Right atrium auricular region (tissue), 2 donors: Measurements from ENCODE around the gene TMEM272. TPM values are rescaled to one million over a fixed set of nuclear protein-coding genes. Genes with fewer than 3 reads are reported as not detected.

Experiments used
- DNase-seq: peaks from one replicate; pipeline ENCODE4 v3.0.0-alpha.2; 2019; ENCODE audit warnings: low spot score
- H3K27ac ChIP-seq, 2 donors: fragments of 200-600 bp; sonication (generic); 1 replicate in 1 of 2; 2 replicates in 1 of 2; pipeline ENCODE4 v1.5.1; 2016 to 2019
- H3K27me3 ChIP-seq, 2 donors: fragments of 200-600 bp; sonication (generic); one replicate each; pipeline versions ENCODE4 v1.5.1 to v1.6.0; 2017 to 2019
- H3K36me3 ChIP-seq: fragments of 200-600 bp; sonication (generic); one replicate; pipeline ENCODE4 v1.5.1; 2016
- H3K4me1 ChIP-seq, 2 donors: fragments of 200-600 bp; sonication (generic); one replicate each; pipeline versions ENCODE4 v1.5.1 to v1.6.0; 2017 to 2019
- H3K4me3 ChIP-seq, 2 donors: fragments of 200-600 bp; sonication (generic); 1 replicate in 1 of 2; 2 replicates in 1 of 2; pipeline ENCODE4 v1.5.1; 2017 to 2019; ENCODE audit warnings: mild to moderate bottlenecking in 1 of 2, moderate library complexity in 1 of 2
- H3K9me3 ChIP-seq, 2 donors: fragments of 200-600 bp; sonication (generic); one replicate each; pipeline ENCODE4 v1.5.1; 2019
- total RNA-seq, 2 donors: library from RNA; depleted of rRNA; stranded (reverse); fragments of >200 nt; gene quantifications; one replicate each; pipeline ENCODE4 v1.1.0, GENCODE V29; 2016
- TF ChIP-seq, protein P1 (sequence below), 2 donors: fragments of 200-600 bp; sonication (generic); IDR thresholded peaks; one replicate each; pipeline ENCODE4 v1.5.1; 2019; ENCODE audit warnings: antibody characterized with exemption in 2 of 2

TMEM272 gene
- total RNA-seq, 2 donors from 2014 or later = 0.74 to 1.1 TPM

DNA sequence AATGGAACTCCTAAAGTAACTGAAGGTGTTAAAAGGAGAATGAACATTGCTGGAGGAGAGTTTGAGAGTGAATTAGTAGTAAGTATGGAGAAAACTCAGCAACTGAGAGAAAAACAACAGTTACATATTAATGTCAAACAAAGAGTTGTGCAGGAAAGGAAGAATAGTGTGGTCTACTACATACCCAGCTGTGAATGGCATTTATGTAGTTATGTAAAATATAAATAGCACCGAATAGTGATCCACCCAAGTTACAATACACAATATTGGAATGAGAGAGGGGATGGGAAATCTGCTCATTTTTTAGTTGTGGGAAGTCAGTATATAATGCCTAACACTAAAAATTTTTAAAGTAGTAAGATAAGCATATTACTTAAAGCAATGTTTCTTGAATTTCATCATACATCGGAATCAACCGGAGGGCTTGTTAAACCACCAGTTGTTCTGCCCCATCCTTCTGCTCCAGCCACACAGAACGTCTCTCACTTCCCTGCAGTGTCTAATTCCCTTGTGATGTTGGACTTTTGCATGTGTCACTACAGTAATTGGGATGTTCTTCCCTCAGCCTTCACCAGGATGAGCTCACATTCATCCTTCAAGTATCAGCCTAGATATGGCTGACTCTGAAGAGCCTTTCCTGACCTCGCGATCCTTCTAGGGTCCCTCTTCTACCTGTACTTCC, 28.3 kb upstream of the TMEM272 start:
- TF ChIP-seq, protein P1, sequence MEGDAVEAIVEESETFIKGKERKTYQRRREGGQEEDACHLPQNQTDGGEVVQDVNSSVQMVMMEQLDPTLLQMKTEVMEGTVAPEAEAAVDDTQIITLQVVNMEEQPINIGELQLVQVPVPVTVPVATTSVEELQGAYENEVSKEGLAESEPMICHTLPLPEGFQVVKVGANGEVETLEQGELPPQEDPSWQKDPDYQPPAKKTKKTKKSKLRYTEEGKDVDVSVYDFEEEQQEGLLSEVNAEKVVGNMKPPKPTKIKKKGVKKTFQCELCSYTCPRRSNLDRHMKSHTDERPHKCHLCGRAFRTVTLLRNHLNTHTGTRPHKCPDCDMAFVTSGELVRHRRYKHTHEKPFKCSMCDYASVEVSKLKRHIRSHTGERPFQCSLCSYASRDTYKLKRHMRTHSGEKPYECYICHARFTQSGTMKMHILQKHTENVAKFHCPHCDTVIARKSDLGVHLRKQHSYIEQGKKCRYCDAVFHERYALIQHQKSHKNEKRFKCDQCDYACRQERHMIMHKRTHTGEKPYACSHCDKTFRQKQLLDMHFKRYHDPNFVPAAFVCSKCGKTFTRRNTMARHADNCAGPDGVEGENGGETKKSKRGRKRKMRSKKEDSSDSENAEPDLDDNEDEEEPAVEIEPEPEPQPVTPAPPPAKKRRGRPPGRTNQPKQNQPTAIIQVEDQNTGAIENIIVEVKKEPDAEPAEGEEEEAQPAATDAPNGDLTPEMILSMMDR (IDR thresholded peaks at IDR 0.05) = no peak
- Histone ChIP-seq H3K36me3 (no peaks in the 10 kb centered on the region), H3K9me3 (no peaks in the 10 kb centered on the region), H3K4me1 (no peaks in the 10 kb centered on the region), H3K4me3 (no peak overlapping the region), H3K27me3 (no peaks in the 10 kb centered on the region), H3K27ac (no peak overlapping the region)
- DNase-seq = no peak

DNA sequence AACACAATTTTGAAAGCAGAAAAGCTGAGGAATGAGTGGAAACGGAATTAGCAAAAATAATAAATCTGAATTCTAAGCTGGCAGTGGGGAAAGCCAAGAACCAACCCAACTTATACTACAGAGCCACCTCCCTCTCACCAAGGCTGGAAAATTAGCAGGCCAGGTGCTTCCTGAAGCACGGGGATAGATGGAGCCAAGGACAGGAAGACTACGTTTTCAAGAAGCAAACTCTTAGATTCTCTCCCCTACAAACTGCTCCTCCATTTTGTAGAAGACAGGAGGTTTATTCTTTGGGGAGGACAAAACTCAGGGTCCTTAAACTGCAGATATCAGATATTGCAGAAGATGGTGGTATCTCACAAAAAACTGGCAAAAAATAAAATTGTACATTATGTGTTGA, 25.6 kb upstream of the TMEM272 start:
- Histone ChIP-seq H3K36me3 (no peaks in the 10 kb centered on the region), H3K27me3 (no peaks in the 10 kb centered on the region), H3K4me3 (no peak overlapping the region), H3K4me1 (no peaks in the 10 kb centered on the region), H3K27ac (no peak overlapping the region), H3K9me3 (no peaks in the 10 kb centered on the region)
- DNase-seq = no peak
- TF ChIP-seq, protein P1 (IDR thresholded peaks at IDR 0.05) = no peak

DNA sequence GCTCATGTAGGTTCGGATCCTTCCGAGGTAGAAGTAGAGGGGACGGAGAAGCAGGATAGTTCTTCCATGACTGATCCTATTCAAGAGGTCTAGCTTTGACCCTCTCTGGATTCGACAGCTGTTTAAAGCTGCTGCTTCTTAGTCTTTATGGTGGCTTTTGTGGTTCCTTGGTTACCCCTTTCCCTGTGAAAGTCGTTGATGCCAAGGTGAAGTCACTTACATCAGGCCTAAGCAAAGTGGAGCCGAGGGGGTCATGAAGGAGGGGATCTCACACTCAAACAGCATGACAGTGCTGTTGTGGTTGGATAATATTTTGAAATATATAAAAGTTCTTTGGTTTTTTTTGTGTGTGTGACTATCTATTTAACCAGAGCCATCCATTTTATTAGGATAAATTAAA, 24.9 kb upstream of the TMEM272 start:
- DNase-seq = no peak
- TF ChIP-seq, protein P1 (IDR thresholded peaks at IDR 0.05) = no peak

DNA sequence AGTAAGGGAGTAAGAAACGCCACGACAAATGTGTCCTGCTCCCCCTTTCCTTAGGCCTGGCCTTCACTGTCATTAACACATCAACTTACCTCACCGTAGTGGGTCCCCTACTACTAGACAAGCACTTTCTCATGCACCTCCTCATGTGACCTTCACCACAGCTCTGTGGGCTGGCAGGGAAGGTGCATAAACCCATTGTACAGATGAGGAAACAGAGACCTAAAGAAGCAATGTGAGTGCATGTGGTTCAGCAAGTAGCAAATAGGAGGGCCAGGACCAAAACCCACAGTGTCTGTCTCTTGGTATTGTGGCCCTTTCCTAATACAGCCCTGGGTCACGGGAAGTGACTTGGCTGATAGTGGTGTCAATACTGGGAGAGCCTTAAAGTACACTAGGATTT, 22.1 kb upstream of the TMEM272 start:
- Histone ChIP-seq H3K27ac (no peak overlapping the region), H3K9me3 (no peaks in the 10 kb centered on the region), H3K27me3 (no peaks in the 10 kb centered on the region), H3K36me3 (no peaks in the 10 kb centered on the region), H3K4me3 (no peak overlapping the region), H3K4me1 (no peaks in the 10 kb centered on the region)
- TF ChIP-seq, protein P1 (IDR thresholded peaks at IDR 0.05) = no peak
- DNase-seq = no peak

More for the DNA sequence above, 24.9 kb upstream of the TMEM272 start:
- no peaks in the 10 kb centered on the region for H3K9me3 ChIP-seq
- H3K4me1 ChIP-seq = no peaks in the 10 kb centered on the region
- H3K27me3 ChIP-seq = no peaks in the 10 kb centered on the region
- H3K4me3 ChIP-seq = no peak overlapping the region
- H3K27ac ChIP-seq = no peak overlapping the region
- no peaks in the 10 kb centered on the region for H3K36me3 ChIP-seq

DNA sequence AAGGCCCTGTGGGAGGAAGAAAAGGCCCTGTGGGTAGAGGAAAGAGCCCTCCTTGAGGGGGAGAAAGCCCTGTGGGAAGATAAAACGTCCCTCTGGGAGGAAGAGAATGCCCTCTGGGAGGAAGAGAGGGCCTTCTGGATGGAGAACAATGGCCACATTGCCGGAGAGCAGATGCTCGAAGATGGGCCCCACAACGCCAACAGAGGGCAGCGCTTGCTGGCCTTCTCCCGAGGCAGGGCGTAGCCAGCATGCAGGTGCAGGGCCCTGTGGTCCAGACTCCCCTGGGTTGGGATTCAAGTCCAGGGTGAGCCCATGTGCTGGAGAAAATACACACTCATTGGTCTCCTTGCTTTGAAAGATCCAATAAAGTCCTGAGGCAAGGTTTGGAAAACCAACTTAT, 20.9 kb upstream of the TMEM272 start:
- Histone ChIP-seq H3K4me3 (no peak overlapping the region), H3K27me3 (no peaks in the 10 kb centered on the region), H3K9me3 (no peaks in the 10 kb centered on the region), H3K4me1 (no peaks in the 10 kb centered on the region), H3K36me3 (no peaks in the 10 kb centered on the region), H3K27ac (no peak overlapping the region)
- no peak for DNase-seq
- TF ChIP-seq, protein P1 (IDR thresholded peaks at IDR 0.05) = no peak

DNA sequence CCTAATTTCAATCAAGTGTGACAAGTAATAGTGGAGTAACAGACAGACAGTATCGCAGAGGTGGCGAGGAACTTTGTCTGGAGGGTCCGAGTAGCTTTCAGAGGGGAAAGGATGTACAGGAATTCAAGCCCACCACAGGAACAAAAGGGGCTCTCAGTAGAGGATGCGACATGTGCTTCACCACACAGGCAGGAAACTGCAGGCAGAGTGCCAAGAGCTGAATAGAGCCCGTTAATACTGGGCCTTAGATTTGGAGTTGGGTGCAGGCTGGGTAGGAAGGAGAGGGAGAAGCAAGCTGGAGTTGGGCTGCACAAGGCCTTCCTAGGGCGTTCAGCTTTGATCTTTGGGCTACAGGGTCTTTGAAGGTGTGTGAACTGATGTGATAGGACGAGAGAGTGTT, 18.0 kb upstream of the TMEM272 start:
- Histone ChIP-seq H3K4me3 (no peak overlapping the region), H3K36me3 (no peaks in the 10 kb centered on the region), H3K4me1 (no peaks in the 10 kb centered on the region), H3K9me3 (no peaks in the 10 kb centered on the region), H3K27ac (no peak overlapping the region), H3K27me3 (no peaks in the 10 kb centered on the region)
- TF ChIP-seq, protein P1 (IDR thresholded peaks at IDR 0.05) = no peak
- no peak for DNase-seq
